Body of pancreas (tissue), 4 donors: Measurements from ENCODE around the gene PTPRD. TPM values are rescaled to one million over a fixed set of nuclear protein-coding genes. Genes with fewer than 3 reads are reported as not detected.

Source experiments
- ATAC-seq: fragments of 150-250 bp; one replicate; pipeline ENCODE4 v1.9.1; 2016
- DNase-seq, 4 donors: peaks; one replicate each; pipeline ENCODE4 v3.0.0-alpha.2; 2019
- H3K27ac ChIP-seq, 4 donors: fragments of 200-600 bp; sonication (generic); 1 replicate in 3 of 4; 2 replicates in 1 of 4; pipeline versions ENCODE4 v1.5.1 to v1.6.1; 2016 to 2019; ENCODE audit warnings: mild to moderate bottlenecking in 1 of 4, mixed read lengths in 1 of 4, moderate library complexity in 1 of 4
- H3K27me3 ChIP-seq, 2 donors: fragments of 200-600 bp; sonication (generic); one replicate each; pipeline ENCODE4 v1.6.0; 2016; ENCODE audit warnings: mild to moderate bottlenecking in 1 of 2
- H3K36me3 ChIP-seq, 2 donors: fragments of 200-600 bp; sonication (generic); replicated peaks in 1 of 2; 2 replicates each; pipeline ENCODE4 v1.5.1; 2016; ENCODE audit warnings: low read depth in 2 of 2; ENCODE audit not compliant: insufficient read depth in 1 of 2
- H3K4me1 ChIP-seq: fragments of 200-600 bp; sonication (generic); one replicate; pipeline ENCODE4 v1.6.0; 2016
- H3K4me3 ChIP-seq, 2 donors: fragments of 200-600 bp; sonication (generic); 1 replicate in 1 of 2; 2 replicates in 1 of 2; pipeline ENCODE4 v1.5.1; 2016 to 2019
- H3K9me3 ChIP-seq, 3 donors: fragments of 200-600 bp; sonication (generic); 1 replicate in 2 of 3; 2 replicates in 1 of 3; pipeline ENCODE4 v1.5.1; 2016
- CTCF ChIP-seq, 7 experiments: fragments of 450-650 bp in 4 of 7; fragments of 200-600 bp in 3 of 7; sonication (generic) in 3 of 7; IDR thresholded peaks; one replicate each; pipeline ENCODE4 v1.5.1; 2016 to 2019; ENCODE audit warnings: antibody characterized with exemption in 7 of 7
- POLR2A ChIP-seq, 3 donors: fragments of 450-650 bp; IDR thresholded peaks; one replicate each; pipeline ENCODE4 v1.6.1; 2016; ENCODE audit warnings: antibody characterized with exemption in 3 of 3, mild to moderate bottlenecking in 2 of 3
- WGBS, 2 donors: methylation state at CpG; one replicate each; pipeline ENCODE4 v1.1.5; 2017; 5-methylcytosine and 5-hydroxymethylcytosine counted together
- intact Hi-C: fragments of 100-400 bp; cut with DNase I; formaldehyde crosslinking; loops from one replicate; pipeline ENCODE4 v1.15.1; 2023
- total RNA-seq, 2 donors: library from RNA; depleted of rRNA; stranded (reverse); fragments of >200 nt; gene quantifications; one replicate each; pipeline ENCODE4 v1.1.0, GENCODE V29; 2016

Gene PTPRD
- total RNA-seq, 2 donors from 2014 or later: 4.3 to 4.9 TPM

DNA sequence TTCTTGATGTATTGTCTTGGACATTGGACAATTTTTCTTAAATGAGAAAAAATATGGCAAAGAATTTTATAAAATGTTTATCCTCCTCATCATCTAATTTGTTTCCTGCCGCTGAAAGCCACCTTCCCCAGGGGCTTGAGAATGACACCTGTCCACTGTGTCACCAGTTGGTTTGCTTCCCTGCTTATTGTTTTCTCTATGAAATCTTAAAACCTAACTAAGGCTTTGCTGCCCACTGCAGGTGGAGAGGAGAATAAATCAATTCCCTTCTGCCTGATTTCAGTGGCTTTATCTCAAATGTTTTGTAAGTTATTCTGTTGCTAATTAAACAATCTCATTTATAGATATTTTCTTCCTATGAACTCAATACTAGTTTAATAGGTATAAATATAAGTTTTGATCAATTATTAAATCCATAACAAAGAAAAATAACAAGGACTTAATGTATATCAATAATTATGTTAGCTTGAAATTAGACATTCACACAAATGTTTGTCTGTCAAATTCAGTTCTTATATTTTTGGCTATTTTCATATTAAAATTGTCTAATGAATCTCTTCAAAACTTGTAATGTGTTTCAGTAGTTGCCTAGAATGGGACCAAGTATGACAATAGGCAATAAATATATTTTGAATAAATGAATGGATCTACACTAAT lies 822.5 kb downstream of the PTPRD start:
- H3K4me1 ChIP-seq: no peaks in the 10 kb centered on the region
- H3K4me3 ChIP-seq: no peak overlapping the region
- TF ChIP-seq POLR2A (IDR thresholded peaks at IDR 0.05): no peak
- peak; percentile 41 to 72 (median 65) for TF ChIP-seq CTCF (IDR thresholded peaks at IDR 0.05)
- ATAC-seq: peak; percentile 56
- intact Hi-C loops: no loop called here
- WGBS, 2 donors: 10 to 16% methylated on average over 1 of the region's 1 CpG
- no peak overlapping the region for H3K27ac ChIP-seq
- no peaks in the 10 kb centered on the region for H3K27me3 ChIP-seq
- H3K9me3 ChIP-seq: no peaks in the 10 kb centered on the region
- DNase-seq: peak; percentile 23 to 43 (median 33)
- no peaks in the 10 kb centered on the region for H3K36me3 ChIP-seq

DNA sequence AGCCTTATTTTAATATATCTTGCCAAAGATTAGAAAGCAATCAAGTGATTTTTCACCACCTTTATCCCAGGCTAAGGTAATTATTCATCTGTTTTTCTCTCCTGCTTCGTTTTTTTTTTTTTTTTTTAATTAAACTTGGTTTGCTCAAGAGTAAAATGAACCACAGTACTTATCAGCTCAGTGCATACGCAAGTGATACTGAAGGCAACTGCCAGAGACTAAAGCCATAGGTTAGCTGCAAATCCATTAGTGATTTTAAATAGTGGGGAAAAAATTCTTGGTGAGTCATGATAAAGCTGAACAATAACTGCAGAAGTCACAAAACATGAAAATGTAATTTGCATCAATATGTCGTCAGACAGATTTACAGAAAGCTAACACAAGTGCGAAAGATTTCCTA lies 829.1 kb downstream of the PTPRD start:
- DNase-seq (no peak), ATAC-seq (no peak)
- Histone ChIP-seq H3K4me1 (no peaks in the 10 kb centered on the region), H3K36me3 (no peaks in the 10 kb centered on the region), H3K27ac (no peak overlapping the region), H3K9me3 (no peaks in the 10 kb centered on the region), H3K4me3 (no peak overlapping the region), H3K27me3 (no peaks in the 10 kb centered on the region)
- WGBS, 2 donors: 50 to 64% methylated on average over 4 of the region's 4 CpGs
- TF ChIP-seq POLR2A (IDR thresholded peaks at IDR 0.05) (no peak), CTCF (IDR thresholded peaks at IDR 0.05) (no peak)
- intact Hi-C loops: no loop called here

- Histone ChIP-seq H3K4me3 (no peak overlapping the region), H3K4me1 (no peaks in the 10 kb centered on the region), H3K27me3 (no peaks in the 10 kb centered on the region), H3K36me3 (no peaks in the 10 kb centered on the region), H3K9me3 (no peaks in the 10 kb centered on the region), H3K27ac (no peak overlapping the region)
- 48 to 63% methylated on average over 2 of the region's 2 CpGs for WGBS, 2 donors
- DNase-seq (no peak), ATAC-seq (no peak)
- no peak for TF ChIP-seq POLR2A (IDR thresholded peaks at IDR 0.05)
- TF ChIP-seq CTCF (IDR thresholded peaks at IDR 0.05): no peak
- intact Hi-C loops: no loop called here
Measured at GRCh38 chr9:9783211-9783610, 829.6 kb downstream of the PTPRD start.

GRCh38 chr9:9778293-9778692 lies 834.5 kb downstream of the PTPRD start:
- no peaks in the 10 kb centered on the region for H3K9me3 ChIP-seq
- TF ChIP-seq POLR2A (IDR thresholded peaks at IDR 0.05) (no peak), CTCF (IDR thresholded peaks at IDR 0.05) (no peak)
- H3K27me3 ChIP-seq: no peaks in the 10 kb centered on the region
- 70 to 80% methylated on average over 3 to 6 of the region's 6 CpGs for WGBS, 2 donors
- H3K27ac ChIP-seq: no peak overlapping the region
- no peaks in the 10 kb centered on the region for H3K4me1 ChIP-seq
- H3K36me3 ChIP-seq: no peaks in the 10 kb centered on the region
- DNase-seq: no peak
- no peak for ATAC-seq
- intact Hi-C loops: no loop called here
- H3K4me3 ChIP-seq: no peak overlapping the region

DNA sequence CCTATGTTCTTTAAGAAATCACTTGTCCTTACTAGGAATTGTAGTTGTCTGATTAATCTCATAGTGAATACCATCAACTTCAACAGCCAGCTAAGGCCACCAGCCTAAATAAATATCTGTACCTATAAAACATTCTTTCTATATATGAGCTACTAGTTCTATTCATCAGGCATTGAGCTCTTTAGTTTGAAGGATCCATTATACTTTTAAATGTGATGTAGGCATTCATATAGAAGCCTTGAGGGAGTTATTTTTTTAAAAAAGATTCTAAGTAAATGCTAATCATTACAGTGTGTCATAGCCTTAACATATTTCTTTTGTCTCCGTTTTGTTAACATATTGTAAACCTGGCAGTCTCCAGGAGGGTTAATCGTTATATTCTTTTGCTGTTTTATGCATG lies 838.3 kb downstream of the PTPRD start:
- no peak for ATAC-seq
- no peaks in the 10 kb centered on the region for H3K27me3 ChIP-seq

More for the DNA sequence above, 838.3 kb downstream of the PTPRD start:
- Histone ChIP-seq H3K4me1 (no peaks in the 10 kb centered on the region), H3K27ac (no peak overlapping the region), H3K9me3 (no peaks in the 10 kb centered on the region), H3K36me3 (no peaks in the 10 kb centered on the region), H3K4me3 (no peak overlapping the region)
- 44 to 62% methylated on average over 2 of the region's 2 CpGs for WGBS, 2 donors
- no peak for DNase-seq
- intact Hi-C loops: no loop called here
- no peak for TF ChIP-seq POLR2A (IDR thresholded peaks at IDR 0.05)
- TF ChIP-seq CTCF (IDR thresholded peaks at IDR 0.05): no peak
